GM12891 (cell line): ENCODE results near the gene SYNJ1.

Experiments
- POLR2A ChIP-seq: IDR thresholded peaks from 2 replicates; pipeline ENCODE4 v1.6.1; 2011; ENCODE audit warnings: low read depth, low read length, control low read depth
- POLR2AphosphoS5 ChIP-seq: IDR thresholded peaks from 2 replicates; pipeline ENCODE4 v1.6.1; 2011; ENCODE audit warnings: low read depth, low read length, control low read depth

GRCh38 chr21:32641710-32642698 lies 85.8 kb downstream of the SYNJ1 start:
- TF ChIP-seq POLR2A: no peak
- no peak for TF ChIP-seq POLR2AphosphoS5
